Motor neuron (in vitro differentiated cells): ENCODE measurements around the gene RIF1. TPM values are rescaled to one million over a fixed set of nuclear protein-coding genes. Genes with fewer than 3 reads are reported as not detected.

ENCODE experiments used
- ATAC-seq, 8 experiments: fragments of 200-7000 bp; cut with Tn5 transposase; replicated peaks in 6 of 8; 2 replicates each; pipeline ENCODE4 v1.8.0; 2021; ENCODE audit warnings: mild to moderate bottlenecking in 8 of 8, moderate library complexity in 8 of 8
- H3K27ac ChIP-seq, 2 donors: fragments of 250-450 bp; sonication (Bioruptor Pico); 2 replicates each; pipeline ENCODE4 v1.9.0; 2021; ENCODE audit warnings: antibody characterized with exemption in 2 of 2, mild to moderate bottlenecking in 2 of 2, moderate library complexity in 1 of 2
- H3K4me1 ChIP-seq, 2 donors: fragments of 250-450 bp; sonication (Bioruptor Pico); replicated peaks in 1 of 2; 2 replicates each; pipeline ENCODE4 v1.6.1; 2021; ENCODE audit warnings: antibody characterized with exemption in 2 of 2, mild to moderate bottlenecking in 2 of 2, moderate library complexity in 1 of 2
- H3K4me3 ChIP-seq, 5 donors: fragments of 250-450 bp; sonication (Bioruptor Pico); 2 replicates each; pipeline ENCODE4 v1.9.0; 2021; ENCODE audit warnings: antibody characterized with exemption in 5 of 5, mild to moderate bottlenecking in 5 of 5, moderate library complexity in 4 of 5
- WGBS, 10 experiments: fragments of 450-650 bp; shearing (Covaris generic); methylation state at CpG; one replicate each; pipeline ENCODE4 v1.0.0; 2022; 5-methylcytosine and 5-hydroxymethylcytosine counted together
- in situ Hi-C, 9 experiments: fragments of 400-800 bp; cut with MboI; loops; one replicate each; pipeline ENCODE4 v1.15.0; 2021; ENCODE audit warnings: low sequenced_read_pairs in 9 of 9, low pct_unique_long_range_greater_than_20kb in 2 of 9; ENCODE audit not compliant: unreplicated experiment in 9 of 9
- total RNA-seq, 8 experiments: library from RNA; unstranded; fragments of 300-600 nt; gene quantifications; 2 replicates each; pipeline versions ENCODE4 v1.2.3 to v1.2.4, GENCODE V29; 2022

Gene RIF1, protein sequence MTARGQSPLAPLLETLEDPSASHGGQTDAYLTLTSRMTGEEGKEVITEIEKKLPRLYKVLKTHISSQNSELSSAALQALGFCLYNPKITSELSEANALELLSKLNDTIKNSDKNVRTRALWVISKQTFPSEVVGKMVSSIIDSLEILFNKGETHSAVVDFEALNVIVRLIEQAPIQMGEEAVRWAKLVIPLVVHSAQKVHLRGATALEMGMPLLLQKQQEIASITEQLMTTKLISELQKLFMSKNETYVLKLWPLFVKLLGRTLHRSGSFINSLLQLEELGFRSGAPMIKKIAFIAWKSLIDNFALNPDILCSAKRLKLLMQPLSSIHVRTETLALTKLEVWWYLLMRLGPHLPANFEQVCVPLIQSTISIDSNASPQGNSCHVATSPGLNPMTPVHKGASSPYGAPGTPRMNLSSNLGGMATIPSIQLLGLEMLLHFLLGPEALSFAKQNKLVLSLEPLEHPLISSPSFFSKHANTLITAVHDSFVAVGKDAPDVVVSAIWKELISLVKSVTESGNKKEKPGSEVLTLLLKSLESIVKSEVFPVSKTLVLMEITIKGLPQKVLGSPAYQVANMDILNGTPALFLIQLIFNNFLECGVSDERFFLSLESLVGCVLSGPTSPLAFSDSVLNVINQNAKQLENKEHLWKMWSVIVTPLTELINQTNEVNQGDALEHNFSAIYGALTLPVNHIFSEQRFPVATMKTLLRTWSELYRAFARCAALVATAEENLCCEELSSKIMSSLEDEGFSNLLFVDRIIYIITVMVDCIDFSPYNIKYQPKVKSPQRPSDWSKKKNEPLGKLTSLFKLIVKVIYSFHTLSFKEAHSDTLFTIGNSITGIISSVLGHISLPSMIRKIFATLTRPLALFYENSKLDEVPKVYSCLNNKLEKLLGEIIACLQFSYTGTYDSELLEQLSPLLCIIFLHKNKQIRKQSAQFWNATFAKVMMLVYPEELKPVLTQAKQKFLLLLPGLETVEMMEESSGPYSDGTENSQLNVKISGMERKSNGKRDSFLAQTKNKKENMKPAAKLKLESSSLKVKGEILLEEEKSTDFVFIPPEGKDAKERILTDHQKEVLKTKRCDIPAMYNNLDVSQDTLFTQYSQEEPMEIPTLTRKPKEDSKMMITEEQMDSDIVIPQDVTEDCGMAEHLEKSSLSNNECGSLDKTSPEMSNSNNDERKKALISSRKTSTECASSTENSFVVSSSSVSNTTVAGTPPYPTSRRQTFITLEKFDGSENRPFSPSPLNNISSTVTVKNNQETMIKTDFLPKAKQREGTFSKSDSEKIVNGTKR (N-terminal part only)
- total RNA-seq, result 10 to 100 TPM; 19.7 to 65.3 (median 29.2) TPM

DNA sequence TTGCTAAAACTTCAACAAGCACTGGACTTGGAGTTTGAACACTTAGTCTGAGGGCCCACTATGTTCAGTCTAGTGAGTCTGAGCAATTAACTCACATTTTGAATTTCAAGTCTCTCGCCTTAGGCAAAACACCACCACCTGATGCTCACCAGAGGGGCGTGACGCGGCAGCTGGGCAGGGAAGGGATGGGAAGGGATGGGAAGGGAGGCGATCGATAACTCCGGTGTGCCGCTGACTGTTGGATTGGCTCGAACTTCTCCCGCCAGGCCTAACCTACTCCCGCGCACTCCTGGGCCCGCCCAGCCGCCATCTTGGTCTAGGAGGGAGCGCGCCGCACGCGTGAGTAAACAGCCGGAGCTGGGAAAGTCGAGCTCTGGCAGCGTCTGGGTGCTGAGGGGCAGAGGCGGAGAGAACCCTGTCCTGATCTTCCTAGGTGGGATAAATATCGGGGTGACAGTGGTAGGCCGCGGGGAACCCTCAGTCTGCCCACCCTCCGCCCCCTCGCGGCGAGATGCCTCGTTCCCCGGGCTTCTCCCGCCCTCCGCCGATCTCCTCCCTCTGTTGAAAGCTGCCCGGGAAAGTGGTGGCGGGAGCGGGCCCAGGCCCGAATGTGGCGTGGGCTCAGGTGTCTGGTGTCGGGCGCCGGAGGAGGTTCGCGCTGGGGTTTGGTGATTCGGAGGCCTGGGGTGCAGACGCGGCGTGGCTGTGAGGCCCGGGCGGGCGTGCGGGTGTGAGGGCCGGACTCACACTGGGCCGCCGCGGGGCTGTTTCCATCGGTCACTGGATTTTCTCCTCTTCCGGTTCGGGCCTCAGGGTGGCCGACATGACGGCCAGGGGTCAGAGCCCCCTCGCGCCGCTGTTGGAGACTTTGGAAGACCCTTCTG lies at the start of gene RIF1:
RIF1 (plus strand) TSS at position 302 of the 884 bp plus-strand sequence; CDS start at position 824, 522 bp downstream.
- WGBS, 10 experiments, result 0 to 3% (median 0%) methylated on average over 1 to 7 of the region's 65 CpGs; no CpG with 5 or more reads in 5 of the 10 experiments
- Histone ChIP-seq H3K4me1 (peaks cover 5 to 6% of the 10 kb centered on the region in 2 donors), H3K27ac (peak within 1 kb of the TSS; percentile 86 to 99), H3K4me3 (peak within 1 kb of the TSS; percentile 75 to 100 (median 89))
- in situ Hi-C loops, result loop anchor here in 1 of 9 experiments (25.0 kb wide), 1 partner anchor 1823 kb away; the partner anchor contains the start of gene MMADHC
- ATAC-seq, result peak; percentile 94 to 97 (median 96)

DNA sequence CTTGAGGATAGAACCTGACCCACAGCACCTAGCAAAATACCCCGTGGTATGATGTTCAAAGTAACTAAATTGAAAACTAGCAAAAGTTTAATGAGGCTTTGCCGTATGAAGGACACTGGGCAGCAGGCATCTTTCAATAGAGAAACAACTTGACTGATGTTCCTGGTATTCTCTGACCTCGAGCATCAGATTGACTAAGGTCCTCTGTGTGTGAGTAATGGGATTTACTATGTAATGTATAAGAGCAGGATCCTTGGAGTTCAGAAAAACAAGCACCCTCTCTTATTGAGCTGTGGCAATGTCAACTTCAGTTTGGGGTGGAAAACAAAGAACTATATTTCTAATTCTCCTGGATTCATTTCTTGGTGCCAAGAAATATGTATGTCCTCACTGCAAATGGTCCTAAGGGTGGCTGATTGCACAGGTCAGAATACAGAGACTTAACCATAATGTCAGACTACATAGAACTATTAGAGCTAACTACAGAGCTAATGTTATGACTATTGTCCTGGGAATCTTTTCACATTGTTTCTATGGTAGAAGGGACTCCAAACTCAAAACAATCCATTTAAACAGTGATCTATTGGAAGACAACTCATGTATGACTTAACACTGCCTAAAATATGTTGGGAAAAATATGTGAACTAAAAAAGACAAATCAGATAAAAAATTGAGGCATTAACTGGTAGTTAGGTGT lies 47.9 kb upstream of the RIF1 start:
- 64 to 100% (median 83%) methylated on average over 1 to 3 of the region's 3 CpGs for WGBS, 10 experiments
- Histone ChIP-seq H3K27ac (no peak overlapping the region), H3K4me3 (no peak overlapping the region), H3K4me1 (peaks cover 0 to 3% of the 10 kb centered on the region in 2 donors)
- in situ Hi-C loops, result no loop called here
- ATAC-seq, result no peak

DNA sequence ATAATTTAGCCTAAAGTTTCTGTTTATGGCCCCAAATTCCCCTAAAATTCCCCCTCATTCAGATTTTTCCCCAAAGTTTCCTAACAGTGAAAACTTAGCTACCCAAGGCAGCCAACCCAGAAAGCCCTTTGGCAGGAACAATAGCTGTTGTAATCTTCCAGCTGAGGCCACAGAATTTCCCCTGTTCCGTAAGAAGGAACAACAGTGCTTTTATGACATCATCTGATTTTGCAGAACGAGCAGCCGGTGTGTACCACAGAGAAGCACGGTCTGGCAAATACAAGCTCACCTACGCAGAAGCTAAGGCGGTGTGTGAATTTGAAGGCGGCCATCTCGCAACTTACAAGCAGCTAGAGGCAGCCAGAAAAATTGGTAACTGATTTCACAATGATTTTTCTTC lies 46.0 kb upstream of the RIF1 start:
- Histone ChIP-seq H3K27ac (no peak overlapping the region), H3K4me1 (peaks cover 0 to 3% of the 10 kb centered on the region in 2 donors), H3K4me3 (no peak overlapping the region)
- ATAC-seq, result peak in 5 of 8 experiments; percentile 26 to 51 (median 50)
- in situ Hi-C loops, result no loop called here
- 29 to 100% (median 80%) methylated on average over 1 to 8 of the region's 8 CpGs; no CpG with 5 or more reads in 2 of the 10 experiments for WGBS, 10 experiments

GRCh38 chr2:151367571-151367970 lies 42.1 kb upstream of the RIF1 start:
- in situ Hi-C loops, result no loop called here
- Histone ChIP-seq H3K4me1 (peaks cover 0 to 3% of the 10 kb centered on the region in 2 donors), H3K27ac (no peak overlapping the region), H3K4me3 (no peak overlapping the region)
- ATAC-seq, result no peak
- 77 to 100% (median 95%) methylated on average over 1 to 2 of the region's 2 CpGs for WGBS, 10 experiments

DNA sequence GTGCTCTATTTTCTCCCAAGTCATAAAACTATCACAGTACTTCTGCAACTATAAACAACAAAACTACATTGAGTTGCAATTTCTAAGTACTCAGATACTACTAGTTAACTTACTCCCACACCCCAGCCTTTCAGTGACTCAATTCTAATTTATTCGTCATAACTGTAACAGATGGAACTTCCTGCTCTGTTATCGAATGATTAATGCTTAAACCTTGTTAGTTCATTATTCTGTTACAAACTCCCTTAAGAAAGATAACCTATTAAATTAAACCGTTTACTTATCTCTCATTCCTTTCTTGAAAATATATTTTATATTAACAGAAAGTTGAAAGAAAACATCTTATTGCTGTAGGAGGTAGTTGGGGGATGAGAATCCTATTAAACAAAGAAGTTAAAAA lies 35.3 kb upstream of the RIF1 start:
- no peak overlapping the region for H3K4me3 ChIP-seq
- H3K27ac ChIP-seq, result no peak overlapping the region
- peaks cover 0 to 6% of the 10 kb centered on the region in 2 donors for H3K4me1 ChIP-seq
- ATAC-seq, result no peak
- in situ Hi-C loops, result no loop called here
- 0 to 94% (median 59%) methylated on average over 2 to 3 of the region's 3 CpGs; no CpG with 5 or more reads in 1 of the 10 experiments for WGBS, 10 experiments

- H3K4me3 ChIP-seq, result no peak overlapping the region
- in situ Hi-C loops, result no loop called here
- no peak for ATAC-seq
- 80 to 100% (median 89%) methylated on average over 1 to 4 of the region's 4 CpGs for WGBS, 10 experiments
- H3K27ac ChIP-seq, result no peak overlapping the region
- H3K4me1 ChIP-seq, result peaks cover 0 to 3% of the 10 kb centered on the region in 2 donors
Observed at GRCh38 chr2:151379169-151379568, 30.5 kb upstream of the RIF1 start.

DNA sequence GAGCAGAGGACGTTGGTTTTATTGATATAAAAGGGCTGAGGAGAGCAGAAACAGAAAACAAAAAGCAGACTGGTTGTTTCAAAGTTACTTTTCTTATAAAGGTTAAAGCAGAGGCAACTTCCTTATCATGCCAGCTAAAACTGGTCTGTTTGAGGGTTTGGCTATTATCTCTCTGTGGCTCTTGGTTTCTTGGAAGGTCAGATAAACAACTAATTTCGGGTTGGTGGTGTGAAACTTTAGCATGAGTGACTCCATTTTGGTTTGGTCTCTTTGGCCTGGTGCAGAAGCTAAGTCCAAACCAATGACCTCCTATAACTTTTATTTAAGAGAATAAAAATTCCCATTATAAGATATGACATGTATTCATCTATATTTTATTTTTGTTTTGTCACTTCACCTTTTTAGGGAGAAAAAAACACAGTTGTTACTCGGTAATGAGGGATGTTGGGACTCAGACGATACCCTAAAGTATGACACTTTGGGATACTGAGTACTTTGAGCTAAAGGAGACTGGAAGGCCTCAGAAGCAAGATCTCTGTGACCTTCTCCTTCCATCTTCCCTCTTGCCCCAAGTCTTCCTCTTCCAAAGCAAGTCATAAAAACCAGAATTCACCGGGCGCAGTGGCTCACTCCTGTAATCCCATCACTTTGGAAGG lies 29.0 kb upstream of the RIF1 start:
- H3K4me3 ChIP-seq, result no peak overlapping the region
- no peaks in the 10 kb centered on the region for H3K4me1 ChIP-seq
- in situ Hi-C loops, result no loop called here
- no peak overlapping the region for H3K27ac ChIP-seq
- no peak for ATAC-seq
- WGBS, 10 experiments, result 43 to 95% (median 75%) methylated on average over 1 to 6 of the region's 6 CpGs

DNA sequence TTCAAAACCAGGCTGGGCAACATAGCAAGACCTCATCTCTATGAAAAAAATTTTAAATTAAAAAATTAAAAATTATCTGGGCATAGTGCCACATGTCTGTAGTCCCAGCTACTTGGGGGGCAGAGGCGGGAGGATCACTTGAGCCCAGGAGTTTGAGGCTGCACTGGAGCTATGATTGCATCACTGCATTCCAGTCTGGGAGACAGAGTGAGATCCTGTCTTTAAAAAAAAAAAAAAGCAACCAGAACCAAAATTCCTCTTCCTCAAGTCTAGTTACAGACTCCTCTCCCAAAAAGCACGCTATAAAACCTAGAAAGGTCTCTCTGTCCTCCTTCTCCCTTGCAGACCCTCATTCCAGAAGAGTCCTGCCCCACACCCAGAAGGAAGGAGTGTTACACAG lies 28.4 kb upstream of the RIF1 start:
- ATAC-seq, result no peak
- in situ Hi-C loops, result no loop called here
- Histone ChIP-seq H3K4me3 (no peak overlapping the region), H3K4me1 (no peaks in the 10 kb centered on the region), H3K27ac (no peak overlapping the region)
- 80 to 100% (median 100%) methylated on average over 1 of the region's 2 CpGs; no CpG with 5 or more reads in 5 of the 10 experiments for WGBS, 10 experiments

- WGBS, 10 experiments, result 79 to 100% (median 91%) methylated on average over 3 to 4 of the region's 4 CpGs
- H3K27ac ChIP-seq, result no peak overlapping the region
- in situ Hi-C loops, result no loop called here
- no peak for ATAC-seq
- H3K4me1 ChIP-seq, result no peaks in the 10 kb centered on the region
- H3K4me3 ChIP-seq, result no peak overlapping the region
Observed at GRCh38 chr2:151388011-151388410, 21.7 kb upstream of the RIF1 start.

DNA sequence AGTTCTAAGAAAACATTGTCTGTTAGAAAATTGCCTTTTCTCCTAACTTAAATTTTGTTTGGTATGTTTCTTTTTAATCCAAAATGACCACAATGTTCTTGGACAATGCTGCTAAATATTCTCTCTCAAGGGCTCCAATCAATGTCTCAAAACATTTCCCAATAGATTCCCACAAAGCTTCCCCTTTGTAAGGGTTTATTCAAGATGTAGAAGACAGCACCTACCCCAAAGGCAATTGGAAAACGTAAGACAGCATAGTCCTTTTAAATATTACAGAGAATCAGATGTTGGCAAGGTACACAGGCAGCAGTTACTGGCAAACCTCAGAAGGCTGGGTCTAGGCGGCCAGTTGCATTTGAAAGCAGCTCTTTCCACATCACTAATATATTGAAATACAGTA lies 18.3 kb upstream of the RIF1 start:
- ATAC-seq, result peak in 1 of 8 experiments; percentile 28
- Histone ChIP-seq H3K27ac (no peak overlapping the region), H3K4me1 (no peaks in the 10 kb centered on the region), H3K4me3 (no peak overlapping the region)
- in situ Hi-C loops, result no loop called here
- WGBS, 10 experiments, result 20 to 86% (median 69%) methylated on average over 1 to 2 of the region's 2 CpGs; no CpG with 5 or more reads in 3 of the 10 experiments

GRCh38 chr2:151394509-151394908 lies 15.2 kb upstream of the RIF1 start:
- Histone ChIP-seq H3K4me3 (no peak overlapping the region), H3K27ac (no peak overlapping the region), H3K4me1 (no peaks in the 10 kb centered on the region)
- 83 to 100% (median 94%) methylated on average over 1 to 4 of the region's 4 CpGs; no CpG with 5 or more reads in 1 of the 10 experiments for WGBS, 10 experiments
- in situ Hi-C loops, result no loop called here
- no peak for ATAC-seq
